A172 (cell line): ENCODE results near the gene STRA6. TPM values are rescaled to one million over a fixed set of nuclear protein-coding genes. Genes with fewer than 3 reads are reported as not detected.

Experiments
- DNase-seq: peaks from one replicate; pipeline ENCODE4 v3.0.0-alpha.2; 2015; ENCODE audit warnings: low spot score
- total RNA-seq: library from RNA; depleted of rRNA; stranded (reverse); fragments of >200 nt; shearing (Covaris generic); gene quantifications from 2 replicates; pipeline ENCODE4 v1.2.3, GENCODE V29; 2014; rRNA removed

The STRA6 gene
- total RNA-seq, 1 experiment from 2014 or later: 3.0 TPM

- no peak for DNase-seq
Observed at GRCh38 chr15:74132681-74133651, 69.6 kb downstream of the STRA6 start.

GRCh38 chr15:74131628-74132413 lies 70.8 kb downstream of the STRA6 start:
- DNase-seq: no peak

- DNase-seq: no peak
Observed at GRCh38 chr15:74130849-74131627, 71.5 kb downstream of the STRA6 start.

GRCh38 chr15:74130155-74130848 lies 72.3 kb downstream of the STRA6 start, which contains the start of gene ISLR2:
Gene ISLR2 (plus strand): TSS chr15:74130586. CDS start chr15:74132755, 2,169 bp downstream.
- DNase-seq: no peak

GRCh38 chr15:74129586-74130154 lies 72.9 kb downstream of the STRA6 start:
- DNase-seq: no peak

Other genes with a start within 250 kb of the STRA6 start
- gene STOML1, start 210.5 kb downstream of the STRA6 start, total RNA-seq: 14.6 and 26.8 TPM in 2 replicates
- 59.9 and 61.1 TPM in 2 replicates for gene PML, start 208.1 kb downstream of the STRA6 start, total RNA-seq
- not detected in 2 replicates for gene GOLGA6A, start 120.2 kb downstream of the STRA6 start, total RNA-seq
- gene ISLR2, start 72.2 kb downstream of the STRA6 start, total RNA-seq: not detected in 2 replicates
- 0.41 and 0.53 TPM in 2 replicates for gene ISLR, start 29.1 kb downstream of the STRA6 start, total RNA-seq
- gene CCDC33, start 33.5 kb upstream of the STRA6 start, total RNA-seq: 0.24 TPM in 1 of 2 replicates, not detected in the other
- 1.2 TPM in 1 of 2 replicates, not detected in the other for gene CYP11A1, start 164.9 kb upstream of the STRA6 start, total RNA-seq
- gene SEMA7A, start 231.2 kb upstream of the STRA6 start, total RNA-seq: 12.6 and 14.3 TPM in 2 replicates